CD4-positive, CD25-positive, alpha-beta regulatory T cell (primary cell): Measurements from ENCODE around the gene LCK. TPM values are rescaled to one million over a fixed set of nuclear protein-coding genes. Genes with fewer than 3 reads are reported as not detected.

ENCODE experiments used
- ATAC-seq, 2 donors: fragments of 150-1000 bp; cut with Tn5 transposase; one replicate each; pipeline ENCODE4 v1.10.0; 2021; ENCODE audit warnings: low read depth in 2 of 2, moderate number of reproducible peaks in 2 of 2, moderate library complexity in 1 of 2
- DNase-seq, 3 donors: peaks; one replicate each; pipeline versions ENCODE4 v3.0.0 to v3.0.0-alpha.2; 2012 to 2022; ENCODE audit warnings: mixed read lengths in 1 of 3
- H3K27ac ChIP-seq: one replicate; pipeline ENCODE4 v1.7.0; 2013; ENCODE audit warnings: mild to moderate bottlenecking, low read length; ENCODE audit not compliant: insufficient read depth, poor library complexity, severe bottlenecking
- H3K27me3 ChIP-seq: one replicate; pipeline ENCODE4 v1.7.0; 2013; ENCODE audit warnings: low read length; ENCODE audit not compliant: control insufficient read depth, insufficient read depth
- H3K36me3 ChIP-seq: one replicate; pipeline ENCODE4 v1.7.0; 2013; ENCODE audit warnings: mild to moderate bottlenecking, low read length, moderate library complexity; ENCODE audit not compliant: control insufficient read depth, insufficient read depth
- H3K4me1 ChIP-seq: 2 replicates; pipeline ENCODE4 v1.7.0; 2013; ENCODE audit warnings: mild to moderate bottlenecking, low read length; ENCODE audit not compliant: insufficient read depth, control insufficient read depth, poor library complexity, severe bottlenecking
- H3K4me3 ChIP-seq: one replicate; pipeline ENCODE4 v1.7.0; 2013; ENCODE audit warnings: low read depth, mild to moderate bottlenecking, low read length, moderate library complexity
- H3K9me3 ChIP-seq, 2 experiments: 1 replicate in 1 of 2; 2 replicates in 1 of 2; pipeline ENCODE4 v1.7.0; 2013; ENCODE audit warnings: low read length in 2 of 2, mild to moderate bottlenecking in 1 of 2, moderate library complexity in 1 of 2; ENCODE audit not compliant: control insufficient read depth in 2 of 2
- H3K27ac Mint-ChIP-seq, 3 donors: one replicate each; pipeline ENCODE4 v1.8.0; 2020 to 2022; ENCODE audit warnings: mild to moderate bottlenecking in 3 of 3, mixed read lengths in 3 of 3, moderate library complexity in 2 of 3
- H3K27me3 Mint-ChIP-seq: one replicate; pipeline ENCODE4 v1.8.0; 2022; ENCODE audit warnings: mild to moderate bottlenecking, mixed read lengths
- H3K36me3 Mint-ChIP-seq: one replicate; pipeline ENCODE4 v1.8.0; 2020; ENCODE audit warnings: mixed read lengths
- H3K4me1 Mint-ChIP-seq, 4 donors: one replicate each; pipeline ENCODE4 v1.8.0; 2020 to 2022; ENCODE audit warnings: mixed read lengths in 4 of 4, mild to moderate bottlenecking in 1 of 4
- H3K4me3 Mint-ChIP-seq, 4 donors: one replicate each; pipeline ENCODE4 v1.8.0; 2020 to 2022; ENCODE audit warnings: mild to moderate bottlenecking in 4 of 4, mixed read lengths in 4 of 4, moderate library complexity in 3 of 4
- H3K9me3 Mint-ChIP-seq, 7 donors: one replicate each; pipeline ENCODE4 v1.8.0; 2020 to 2022; ENCODE audit warnings: mixed read lengths in 7 of 7, mild to moderate bottlenecking in 3 of 7, moderate library complexity in 2 of 7
- polyA plus RNA-seq, 4 donors: library from polyadenylated mRNA; unstranded; fragments of 300-500 nt; fragmentation: Illumina TruSeq; gene quantifications; one replicate each; pipeline ENCODE4 v1.2.3, GENCODE V29; 2021
- total RNA-seq: library from RNA; stranded (reverse); gene quantifications from one replicate; pipeline ENCODE4 v1.2.3, GENCODE V29; 2022

LCK gene
- total and polyA plus RNA-seq, 5 donors from 2014 or later, result 388 to 1,114 (median 983) TPM

DNA sequence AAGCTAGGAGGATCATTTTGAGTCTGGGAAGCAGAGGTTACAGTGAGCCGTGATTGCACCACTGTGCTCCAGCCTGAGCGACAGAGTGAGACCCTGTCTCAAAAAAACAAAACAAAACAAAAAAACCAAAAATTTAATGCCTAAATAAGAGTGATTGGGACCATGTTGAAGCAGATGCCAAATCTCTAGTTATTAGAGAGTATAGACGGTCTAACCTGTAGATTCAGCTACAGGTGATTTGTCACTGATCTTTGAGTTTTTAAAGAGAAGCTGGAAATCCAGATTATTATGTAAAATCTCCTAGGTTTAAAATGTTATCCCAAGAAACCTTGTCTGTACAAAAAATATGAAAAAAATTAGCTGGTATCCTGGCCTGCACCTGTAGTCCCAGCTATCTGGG, 52.3 kb downstream of the LCK start:
- no peak for DNase-seq
- Histone ChIP-seq H3K27ac (no peak overlapping the region), H3K4me1 (peaks cover 4% of the 10 kb centered on the region), H3K36me3 (peaks cover 63% of the 10 kb centered on the region), H3K27me3 (no peaks in the 10 kb centered on the region), H3K4me3 (no peak overlapping the region), H3K9me3 (no peaks in the 10 kb centered on the region)
- peaks cover 42% of the 10 kb centered on the region for H3K36me3 Mint-ChIP-seq
- peak overlapping the region in 1 of 3 donors; percentile 21 for H3K27ac Mint-ChIP-seq
- ATAC-seq, result no peak
- no peaks in the 10 kb centered on the region for H3K27me3 Mint-ChIP-seq
- no peak overlapping the region for H3K4me3 Mint-ChIP-seq
- no peaks in the 10 kb centered on the region for H3K9me3 Mint-ChIP-seq
- peaks cover 24 to 67% (median 53%) of the 10 kb centered on the region in 4 donors for H3K4me1 Mint-ChIP-seq

DNA sequence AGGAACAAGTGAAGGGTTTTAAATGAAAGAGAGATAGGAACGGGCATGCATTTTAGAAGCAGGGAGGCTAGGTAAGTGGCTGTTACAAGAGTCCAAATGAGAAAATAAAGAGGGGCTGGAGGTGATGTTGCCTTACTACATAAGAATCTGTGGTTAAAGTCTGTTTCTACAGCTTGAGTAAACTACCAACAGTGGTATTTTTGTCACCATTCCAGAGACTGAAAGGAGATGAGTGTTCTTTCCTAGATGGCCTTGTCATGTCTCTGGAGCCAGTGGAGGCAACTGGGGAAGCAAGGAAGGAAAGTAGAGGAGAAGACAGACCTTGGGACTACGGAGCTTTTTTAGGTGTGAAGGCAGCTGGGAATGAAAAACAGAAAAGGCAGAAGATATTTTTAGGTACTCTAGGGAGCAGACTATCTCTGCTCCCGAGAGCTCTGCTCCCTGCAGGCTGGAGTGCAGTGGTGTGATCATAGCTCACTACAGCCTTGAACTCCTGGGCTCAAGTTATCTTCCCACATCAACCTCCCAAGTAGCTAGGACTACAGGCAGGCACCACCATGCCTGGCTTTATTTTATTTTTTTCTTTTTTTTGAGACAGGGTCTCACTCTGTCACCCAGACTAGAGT, 53.0 kb downstream of the LCK start:
- H3K4me1 ChIP-seq, result peaks cover 4% of the 10 kb centered on the region
- H3K27ac ChIP-seq, result no peak overlapping the region
- H3K27me3 ChIP-seq, result no peaks in the 10 kb centered on the region
- H3K9me3 ChIP-seq, result no peaks in the 10 kb centered on the region
- no peak overlapping the region for H3K4me3 ChIP-seq
- Mint-ChIP-seq H3K4me3 (no peak overlapping the region), H3K27me3 (no peaks in the 10 kb centered on the region), H3K27ac (peak overlapping the region; percentile 21 to 49 (median 34)), H3K36me3 (peaks cover 42% of the 10 kb centered on the region), H3K9me3 (no peaks in the 10 kb centered on the region), H3K4me1 (peaks cover 28 to 70% (median 55%) of the 10 kb centered on the region in 4 donors)
- ATAC-seq, result no peak
- H3K36me3 ChIP-seq, result peaks cover 61% of the 10 kb centered on the region
- DNase-seq, result no peak

DNA sequence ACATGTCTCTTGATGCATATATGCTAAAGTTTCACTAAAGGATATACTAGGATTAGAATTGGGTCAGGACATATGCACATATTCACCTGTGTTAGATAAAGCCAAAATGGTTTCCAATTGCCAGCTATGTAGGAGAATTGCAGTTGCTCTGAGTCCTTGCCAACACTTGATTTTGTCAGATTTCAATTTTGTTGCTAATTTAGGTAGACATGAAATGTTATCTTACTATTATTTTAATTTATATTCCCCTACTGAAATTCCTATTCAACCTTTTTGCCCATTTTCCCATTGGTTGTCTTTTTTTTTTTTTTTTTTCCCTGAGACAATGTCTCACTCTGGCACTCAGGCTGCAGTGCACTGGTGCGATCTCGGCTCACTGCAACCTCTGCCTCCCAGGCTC, 54.2 kb downstream of the LCK start:
- no peak overlapping the region for H3K4me3 ChIP-seq
- H3K36me3 ChIP-seq, result peaks cover 61% of the 10 kb centered on the region
- no peak for ATAC-seq
- H3K4me1 ChIP-seq, result peaks cover 4% of the 10 kb centered on the region
- Mint-ChIP-seq H3K4me1 (peaks cover 28 to 69% (median 56%) of the 10 kb centered on the region in 4 donors), H3K27ac (no peak overlapping the region), H3K36me3 (peaks cover 45% of the 10 kb centered on the region), H3K9me3 (no peaks in the 10 kb centered on the region), H3K27me3 (no peaks in the 10 kb centered on the region), H3K4me3 (no peak overlapping the region)
- no peak for DNase-seq
- no peak overlapping the region for H3K27ac ChIP-seq
- no peaks in the 10 kb centered on the region for H3K9me3 ChIP-seq
- H3K27me3 ChIP-seq, result no peaks in the 10 kb centered on the region

DNA sequence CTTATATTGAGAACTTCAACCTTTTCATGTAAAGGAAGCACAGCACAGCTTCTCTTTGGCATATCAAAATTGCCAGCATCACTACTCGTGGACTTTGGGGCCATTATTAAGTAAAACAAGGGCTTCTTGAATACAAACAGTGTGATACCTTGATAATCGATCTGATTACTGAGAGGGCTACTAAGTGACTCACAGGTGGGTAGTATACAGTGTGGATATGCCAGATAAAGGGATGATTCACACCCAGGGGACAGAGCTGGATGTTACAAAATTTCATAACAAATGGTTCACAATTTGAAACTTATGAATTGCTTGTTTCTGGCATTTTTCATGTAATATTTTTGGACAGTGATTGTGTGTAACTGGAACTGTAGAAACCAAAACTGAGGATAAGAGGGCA, 56.3 kb downstream of the LCK start:
- H3K27ac ChIP-seq, result no peak overlapping the region
- ATAC-seq (no peak), DNase-seq (no peak)
- peaks cover 29 to 75% (median 60%) of the 10 kb centered on the region in 4 donors for H3K4me1 Mint-ChIP-seq
- no peaks in the 10 kb centered on the region for H3K27me3 ChIP-seq
- H3K36me3 Mint-ChIP-seq, result peaks cover 35% of the 10 kb centered on the region
- no peak overlapping the region for H3K4me3 Mint-ChIP-seq
- no peaks in the 10 kb centered on the region for H3K9me3 ChIP-seq
- H3K4me3 ChIP-seq, result no peak overlapping the region
- peak overlapping the region; percentile 46 to 80 (median 60) for H3K27ac Mint-ChIP-seq
- H3K36me3 ChIP-seq, result peaks cover 51% of the 10 kb centered on the region
- no peaks in the 10 kb centered on the region for H3K9me3 Mint-ChIP-seq
- H3K27me3 Mint-ChIP-seq, result no peaks in the 10 kb centered on the region
- H3K4me1 ChIP-seq, result peaks cover 6% of the 10 kb centered on the region

DNA sequence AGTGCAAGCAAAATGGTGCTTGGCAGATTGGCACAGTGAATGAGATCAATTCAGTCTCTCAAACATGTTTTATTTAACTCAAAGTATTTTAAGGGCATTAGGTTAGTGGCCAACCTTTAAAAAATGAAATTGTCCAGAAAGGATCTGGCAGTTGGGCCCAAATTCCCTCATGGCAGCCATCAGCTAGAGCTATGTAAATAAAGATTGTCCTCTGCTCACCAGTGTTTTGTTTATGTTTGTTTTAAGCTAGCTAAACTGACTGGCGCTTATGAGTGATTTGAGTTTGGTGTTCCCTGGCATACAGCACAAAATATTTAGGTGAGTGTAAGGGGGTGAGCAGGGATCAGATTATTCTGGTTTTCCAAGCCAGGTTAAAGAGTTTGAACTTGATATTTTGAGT, 58.9 kb downstream of the LCK start:
- Histone ChIP-seq H3K36me3 (peaks cover 33% of the 10 kb centered on the region), H3K4me3 (no peak overlapping the region), H3K4me1 (peaks cover 6% of the 10 kb centered on the region), H3K27me3 (no peaks in the 10 kb centered on the region), H3K27ac (peak overlapping the region; percentile 1), H3K9me3 (no peaks in the 10 kb centered on the region)
- Mint-ChIP-seq H3K27me3 (no peaks in the 10 kb centered on the region), H3K36me3 (peaks cover 29% of the 10 kb centered on the region), H3K27ac (peak overlapping the region; percentile 55 to 72 (median 61)), H3K9me3 (no peaks in the 10 kb centered on the region), H3K4me1 (peaks cover 23 to 76% (median 55%) of the 10 kb centered on the region in 4 donors), H3K4me3 (peak overlapping the region in 2 of 4 donors; percentile 3 to 36)
- ATAC-seq, result no peak
- no peak for DNase-seq

DNA sequence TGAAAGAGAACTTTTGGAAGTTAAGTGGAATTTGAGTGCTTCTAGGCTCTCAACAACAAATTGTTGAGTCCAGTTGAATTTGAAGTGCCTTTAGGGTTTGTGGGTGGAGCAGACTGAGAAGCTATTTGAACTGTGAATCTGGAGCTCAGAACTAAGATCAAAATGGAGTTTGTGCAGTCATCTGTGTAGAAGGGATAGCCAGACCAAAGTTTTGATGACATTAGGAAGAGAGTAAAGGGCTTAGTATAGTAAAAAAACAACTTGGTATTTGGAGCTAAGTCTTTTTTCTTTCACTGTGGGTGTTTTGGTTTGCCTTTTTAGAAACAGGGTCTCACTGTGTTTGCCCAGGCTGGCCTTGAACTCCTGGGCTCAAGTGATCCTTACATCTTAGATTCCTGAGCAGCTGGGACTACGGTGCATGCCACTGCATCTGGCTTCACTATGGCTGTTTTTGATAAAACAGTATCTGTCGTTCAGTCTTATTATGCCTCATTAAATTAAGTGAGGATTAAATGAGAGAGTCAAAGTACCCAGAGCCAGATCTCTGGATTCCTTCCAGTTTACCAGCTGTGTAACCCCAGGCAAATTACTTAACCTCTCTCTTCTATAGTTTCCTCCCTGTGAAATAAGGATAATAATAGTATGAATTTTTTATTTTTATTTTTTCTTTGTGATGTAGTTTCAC, 60.8 kb downstream of the LCK start:
- peaks cover 2% of the 10 kb centered on the region for H3K4me1 ChIP-seq
- Mint-ChIP-seq H3K36me3 (peaks cover 26% of the 10 kb centered on the region), H3K9me3 (no peaks in the 10 kb centered on the region), H3K4me1 (peaks cover 30 to 71% (median 51%) of the 10 kb centered on the region in 4 donors), H3K27ac (peak overlapping the region; percentile 72 to 97 (median 75)), H3K27me3 (no peaks in the 10 kb centered on the region), H3K4me3 (no peak overlapping the region)
- ATAC-seq, result no peak
- peaks cover 23% of the 10 kb centered on the region for H3K36me3 ChIP-seq
- H3K9me3 ChIP-seq, result no peaks in the 10 kb centered on the region
- no peak overlapping the region for H3K27ac ChIP-seq
- no peaks in the 10 kb centered on the region for H3K27me3 ChIP-seq
- H3K4me3 ChIP-seq, result peak overlapping the region; percentile 1
- DNase-seq, result no peak

DNA sequence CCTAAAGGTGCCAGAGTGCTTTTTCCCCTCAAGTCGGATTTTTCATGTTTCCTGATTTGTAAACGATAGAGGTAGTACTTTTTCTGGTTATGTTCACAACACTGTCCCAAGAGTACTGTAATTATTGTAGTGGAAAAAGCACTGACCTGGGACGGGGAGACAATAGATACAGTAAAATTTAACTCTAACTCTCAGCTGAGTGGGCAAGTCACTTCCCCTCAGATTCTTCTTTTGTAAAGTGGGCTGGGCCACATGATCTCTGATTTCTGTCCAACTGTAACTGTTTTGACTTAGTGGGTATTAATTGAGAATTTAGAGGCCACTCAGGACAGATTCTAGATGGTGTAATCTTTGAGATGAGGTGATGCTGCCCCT, 65.8 kb downstream of the LCK start:
- H3K9me3 Mint-ChIP-seq, result no peaks in the 10 kb centered on the region
- no peak overlapping the region for H3K4me3 Mint-ChIP-seq
- H3K4me1 Mint-ChIP-seq, result peaks cover 11 to 37% (median 21%) of the 10 kb centered on the region in 4 donors
- H3K27me3 Mint-ChIP-seq, result no peaks in the 10 kb centered on the region
- Histone ChIP-seq H3K27ac (no peak overlapping the region), H3K4me1 (peaks cover 16% of the 10 kb centered on the region), H3K36me3 (peaks cover 33% of the 10 kb centered on the region), H3K27me3 (no peaks in the 10 kb centered on the region), H3K4me3 (no peak overlapping the region), H3K9me3 (no peaks in the 10 kb centered on the region)
- no peak for DNase-seq
- no peak for ATAC-seq
- peaks cover 21% of the 10 kb centered on the region for H3K36me3 Mint-ChIP-seq
- peak overlapping the region in 2 of 3 donors; percentile 30 to 77 for H3K27ac Mint-ChIP-seq
